ENCODE results near the gene FALEC. TPM values are rescaled to one million over a fixed set of nuclear protein-coding genes. Genes with fewer than 3 reads are reported as not detected.
A peak's percentile ranks its signal among the peaks of the same experiment; 100 is the strongest.

FALEC gene
- total RNA-seq, 4 donors from 2014 or later, result not detected

GRCh38 chr1:150560576-150561253, 45.2 kb downstream of the FALEC start:
- no peaks in the 10 kb centered on the region for H3K36me3 ChIP-seq
- intact Hi-C loops (cut with DNase I; ENCODE audit: low total_unique reads) (loop anchor here (2.0 to 5.0 kb wide), 2 partner anchors 16 to 57 kb away; no protein-coding TSS in a partner anchor), in situ Hi-C loops (cut with MboI; ENCODE audit: low pct_ligation_motif_present in 1 of 4, low pct_unique_long_range_greater_than_20kb in 1 of 4, low sequenced_read_pairs in 3 of 4) (loop anchor here in 1 of 4 donors (10.0 kb wide), 1 partner anchor 54 kb away; no protein-coding TSS in a partner anchor)
- no peaks in the 10 kb centered on the region for H3K27me3 ChIP-seq
- peak overlapping the region; percentile 98 to 99 (median 98) for H3K27ac ChIP-seq
- DNase-seq, result peak; percentile 92
- WGBS, 2 donors (ENCODE audit: low coverage in 1 of 2), result 15 to 50% methylated on average over 1 to 17 of the region's 17 CpGs
- TF ChIP-seq POLR2AphosphoS5 (IDR thresholded peaks at IDR 0.05), result no peak
- peak; percentile 83 to 94 (median 90) for TF ChIP-seq CTCF (IDR thresholded peaks at IDR 0.05)
- H3K4me3 ChIP-seq, result peak overlapping the region; percentile 36 to 61 (median 40)
- peaks cover 44 to 67% (median 62%) of the 10 kb centered on the region in 4 donors for H3K4me1 ChIP-seq
- H3K9me3 ChIP-seq, result no peaks in the 10 kb centered on the region

DNA sequence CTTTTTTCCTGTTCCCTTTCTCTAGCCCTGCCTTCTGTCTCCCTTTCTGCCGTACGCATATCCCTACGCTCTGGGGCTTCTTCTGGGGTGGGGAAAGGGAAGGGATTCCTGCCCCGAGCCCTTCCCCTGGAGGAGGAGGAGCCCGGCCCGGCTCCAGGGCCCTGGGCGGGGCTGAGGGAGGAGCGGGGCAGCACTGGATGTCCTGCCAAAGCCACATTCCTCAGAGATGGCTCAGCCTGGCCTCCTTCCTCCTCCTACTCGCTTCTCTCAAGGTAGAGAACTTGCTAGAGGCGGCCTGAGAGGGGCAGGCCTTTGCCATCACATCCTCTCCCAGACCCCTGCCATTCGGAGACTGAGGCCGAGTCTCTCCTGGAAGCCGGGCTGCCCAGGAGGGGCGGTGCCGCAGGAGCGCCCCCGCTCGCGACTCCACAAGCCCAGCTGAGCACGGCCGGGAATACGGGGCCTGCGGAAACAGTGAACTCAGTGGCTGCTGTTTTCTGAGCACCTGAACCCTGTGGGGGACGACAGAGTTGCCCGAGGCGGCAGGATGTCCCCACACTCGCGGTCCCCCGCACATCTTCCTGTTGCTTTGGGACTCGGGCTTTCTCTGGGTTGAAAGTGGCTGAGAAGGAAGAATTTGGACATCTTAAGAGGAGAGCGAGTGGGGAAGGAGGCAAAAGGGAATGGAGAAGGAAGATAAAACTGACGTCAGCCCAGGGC, 45.9 kb downstream of the FALEC start:
- intact Hi-C loops (cut with DNase I; ENCODE audit: low total_unique reads), result loop anchor here (2.0 to 5.0 kb wide), 2 partner anchors 15 to 56 kb away; no protein-coding TSS in a partner anchor
- H3K4me3 ChIP-seq, result peak overlapping the region; percentile 36 to 61 (median 40)
- H3K36me3 ChIP-seq, result no peaks in the 10 kb centered on the region
- peak; percentile 96 for DNase-seq
- H3K27ac ChIP-seq, result peak overlapping the region; percentile 98 to 99 (median 98)
- in situ Hi-C loops (cut with MboI; ENCODE audit: low pct_ligation_motif_present in 1 of 4, low pct_unique_long_range_greater_than_20kb in 1 of 4, low sequenced_read_pairs in 3 of 4), result loop anchor here in 1 of 4 donors (10.0 kb wide), 1 partner anchor 53 kb away; no protein-coding TSS in a partner anchor
- H3K4me1 ChIP-seq, result peaks cover 50 to 73% (median 68%) of the 10 kb centered on the region in 4 donors
- WGBS, 2 donors (ENCODE audit: low coverage in 1 of 2), result 0 to 1% methylated on average over 3 to 32 of the region's 32 CpGs
- H3K27me3 ChIP-seq, result no peaks in the 10 kb centered on the region
- H3K9me3 ChIP-seq, result no peaks in the 10 kb centered on the region
- TF ChIP-seq POLR2AphosphoS5 (IDR thresholded peaks at IDR 0.05), result peak; percentile 98 to 99 (median 98)
- TF ChIP-seq CTCF (IDR thresholded peaks at IDR 0.05), result peak in 1 of 5 experiments; percentile 52
- peak; percentile 96 for TF ChIP-seq POLR2A (IDR thresholded peaks at IDR 0.05)
- TF ChIP-seq EP300 (IDR thresholded peaks at IDR 0.05; ENCODE audit: low read depth), result peak; percentile 91

- no peaks in the 10 kb centered on the region for H3K36me3 ChIP-seq
- intact Hi-C loops (cut with DNase I; ENCODE audit: low total_unique reads), result loop anchor here (2.0 to 5.0 kb wide), 2 partner anchors 15 to 55 kb away; no protein-coding TSS in a partner anchor
- peaks cover 56 to 78% (median 74%) of the 10 kb centered on the region in 4 donors for H3K4me1 ChIP-seq
- H3K27me3 ChIP-seq, result no peaks in the 10 kb centered on the region
- H3K9me3 ChIP-seq, result no peaks in the 10 kb centered on the region
- WGBS, 2 donors (ENCODE audit: low coverage in 1 of 2), result 0 to 1% methylated on average over 2 to 18 of the region's 18 CpGs
- H3K4me3 ChIP-seq, result peak overlapping the region; percentile 36 to 61 (median 40)
- DNase-seq, result peak; percentile 96
- in situ Hi-C loops (cut with MboI; ENCODE audit: low pct_ligation_motif_present in 1 of 4, low pct_unique_long_range_greater_than_20kb in 1 of 4, low sequenced_read_pairs in 3 of 4), result loop anchor here in 1 of 4 donors (10.0 kb wide), 1 partner anchor 53 kb away; no protein-coding TSS in a partner anchor
- peak; percentile 83 to 88 (median 85) for TF ChIP-seq POLR2AphosphoS5 (IDR thresholded peaks at IDR 0.05)
- no peak for TF ChIP-seq POLR2A (IDR thresholded peaks at IDR 0.05)
- peak; percentile 95 for TF ChIP-seq EP300 (IDR thresholded peaks at IDR 0.05; ENCODE audit: low read depth)
- H3K27ac ChIP-seq, result peak overlapping the region; percentile 98 to 99 (median 98)
Observed at GRCh38 chr1:150561974-150562445, 46.5 kb downstream of the FALEC start.

DNA sequence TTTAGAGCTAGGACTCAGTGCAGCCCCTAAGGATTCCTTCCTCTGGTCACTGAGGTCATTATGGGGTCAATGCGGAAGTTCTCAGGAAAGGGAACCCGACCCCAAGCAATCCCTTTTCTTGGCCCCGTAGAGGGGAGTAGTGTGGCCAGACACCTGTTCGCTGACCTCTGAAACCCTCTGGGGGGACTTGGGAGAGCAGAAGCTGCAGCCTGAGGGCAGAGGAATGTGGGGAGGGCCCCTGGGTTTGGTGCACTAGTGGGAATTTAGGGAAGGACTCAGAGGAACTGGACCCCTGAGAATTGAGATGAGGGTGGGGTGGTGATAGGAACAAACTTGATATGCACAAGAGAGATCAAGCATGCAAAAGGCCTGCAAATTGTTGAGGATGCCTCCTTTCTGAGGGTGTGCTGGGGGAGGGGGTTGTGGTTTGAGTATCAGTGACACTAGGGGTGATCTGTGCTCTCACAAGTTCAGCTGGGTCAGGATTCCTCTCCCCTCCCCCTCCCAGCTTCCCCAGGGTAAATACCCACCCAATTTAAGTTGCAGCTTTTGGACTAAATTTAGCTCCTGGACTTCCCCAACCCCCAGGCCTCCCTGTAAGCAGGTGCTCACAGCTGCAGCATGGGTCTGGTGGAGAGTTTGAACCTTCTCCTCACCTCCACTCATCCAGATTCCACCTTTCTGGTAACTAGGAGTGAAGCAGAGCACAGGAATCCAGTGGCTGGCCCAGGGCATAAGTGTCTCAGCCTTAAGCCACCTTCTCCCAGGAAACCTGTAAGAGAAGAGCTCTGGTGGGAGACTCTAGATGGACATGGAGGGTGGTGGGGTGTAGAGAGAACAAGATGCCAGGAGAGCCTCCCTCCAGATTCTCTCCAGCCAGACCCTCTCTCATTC, 47.1 kb downstream of the FALEC start:
- peak; percentile 84 for DNase-seq
- peak overlapping the region in 3 of 4 donors; percentile 36 to 61 (median 42) for H3K4me3 ChIP-seq
- peaks cover 59 to 85% (median 81%) of the 10 kb centered on the region in 4 donors for H3K4me1 ChIP-seq
- H3K36me3 ChIP-seq, result no peaks in the 10 kb centered on the region
- no peak for TF ChIP-seq POLR2A (IDR thresholded peaks at IDR 0.05)
- TF ChIP-seq CTCF (IDR thresholded peaks at IDR 0.05), result no peak
- TF ChIP-seq EP300 (IDR thresholded peaks at IDR 0.05; ENCODE audit: low read depth), result no peak
- no peak for TF ChIP-seq POLR2AphosphoS5 (IDR thresholded peaks at IDR 0.05)
- 17% methylated on average over 4 of the region's 4 CpGs; no CpG with 5 or more reads in 1 of the 2 donors for WGBS, 2 donors (ENCODE audit: low coverage in 1 of 2)
- intact Hi-C loops (cut with DNase I; ENCODE audit: low total_unique reads) (loop anchor here (5.0 kb wide), 1 partner anchor 55 kb away; no protein-coding TSS in a partner anchor), in situ Hi-C loops (cut with MboI; ENCODE audit: low pct_ligation_motif_present in 1 of 4, low pct_unique_long_range_greater_than_20kb in 1 of 4, low sequenced_read_pairs in 3 of 4) (loop anchor here in 1 of 4 donors (10.0 kb wide), 1 partner anchor 52 kb away; no protein-coding TSS in a partner anchor)
- no peaks in the 10 kb centered on the region for H3K27me3 ChIP-seq
- H3K9me3 ChIP-seq, result no peaks in the 10 kb centered on the region
- peak overlapping the region; percentile 98 to 99 (median 98) for H3K27ac ChIP-seq
